Measurements from ENCODE around the gene ST6GAL2. TPM values are rescaled to one million over a fixed set of nuclear protein-coding genes. Genes with fewer than 3 reads are reported as not detected.

The ST6GAL2 gene
- total RNA-seq, 1 donor = 0.36 TPM

- Histone ChIP-seq H3K4me3 (ENCODE audit: insufficient read depth, low read length) (no peak overlapping the region), H3K79me2 (ENCODE audit: insufficient read depth, low read length) (no peaks in the 10 kb centered on the region), H3K4me1 (ENCODE audit: insufficient read depth, low read length) (no peaks in the 10 kb centered on the region), H4K20me1 (ENCODE audit: insufficient read depth, low read length) (no peaks in the 10 kb centered on the region), H2AFZ (ENCODE audit: low read length) (no peak overlapping the region), H3K36me3 (ENCODE audit: insufficient read depth, low read length) (no peaks in the 10 kb centered on the region), H3K27me3 (ENCODE audit: insufficient read depth, low read length) (peaks cover 2% of the 10 kb centered on the region), H3K9me3 (ENCODE audit: low read depth, low read length) (no peaks in the 10 kb centered on the region), H3K27ac (ENCODE audit: low read depth, low read length) (no peak overlapping the region), H3K4me2 (ENCODE audit: insufficient read depth, low read length) (no peak overlapping the region)
- no peak for TF ChIP-seq CTCF (IDR thresholded peaks at IDR 0.05; ENCODE audit: extremely low read depth, low read depth, low read length)
- DNase-seq (ENCODE audit: insufficient read length, low spot score, missing footprints) = no peak
These were observed 42.7 kb downstream of the ST6GAL2 start for GRCh38 chr2:106843001-106843909.

- no peak overlapping the region for H3K4me2 ChIP-seq (ENCODE audit: insufficient read depth, low read length)
- no peaks in the 10 kb centered on the region for H4K20me1 ChIP-seq (ENCODE audit: insufficient read depth, low read length)
- peaks cover 2% of the 10 kb centered on the region for H3K27me3 ChIP-seq (ENCODE audit: insufficient read depth, low read length)
- H3K36me3 ChIP-seq (ENCODE audit: insufficient read depth, low read length) = no peaks in the 10 kb centered on the region
- H3K4me3 ChIP-seq (ENCODE audit: insufficient read depth, low read length) = no peak overlapping the region
- peak; percentile 74 for DNase-seq (ENCODE audit: insufficient read length, low spot score, missing footprints)
- H3K4me1 ChIP-seq (ENCODE audit: insufficient read depth, low read length) = no peaks in the 10 kb centered on the region
- H3K9me3 ChIP-seq (ENCODE audit: low read depth, low read length) = no peaks in the 10 kb centered on the region
- H3K79me2 ChIP-seq (ENCODE audit: insufficient read depth, low read length) = no peaks in the 10 kb centered on the region
- no peak for TF ChIP-seq CTCF (IDR thresholded peaks at IDR 0.05; ENCODE audit: extremely low read depth, low read depth, low read length)
- H2AFZ ChIP-seq (ENCODE audit: low read length) = no peak overlapping the region
- no peak overlapping the region for H3K27ac ChIP-seq (ENCODE audit: low read depth, low read length)
These were observed 43.9 kb downstream of the ST6GAL2 start for GRCh38 chr2:106841886-106842645.

GRCh38 chr2:106840818-106841217 is 45.1 kb downstream of the ST6GAL2 start:
- no peaks in the 10 kb centered on the region for H3K79me2 ChIP-seq (ENCODE audit: insufficient read depth, low read length)
- H4K20me1 ChIP-seq (ENCODE audit: insufficient read depth, low read length) = no peaks in the 10 kb centered on the region
- no peak for DNase-seq (ENCODE audit: insufficient read length, low spot score, missing footprints)
- H3K4me3 ChIP-seq (ENCODE audit: insufficient read depth, low read length) = no peak overlapping the region
- no peaks in the 10 kb centered on the region for H3K36me3 ChIP-seq (ENCODE audit: insufficient read depth, low read length)
- H3K27ac ChIP-seq (ENCODE audit: low read depth, low read length) = no peak overlapping the region
- H3K4me1 ChIP-seq (ENCODE audit: insufficient read depth, low read length) = no peaks in the 10 kb centered on the region
- H3K4me2 ChIP-seq (ENCODE audit: insufficient read depth, low read length) = no peak overlapping the region
- no peak overlapping the region for H2AFZ ChIP-seq (ENCODE audit: low read length)
- H3K9me3 ChIP-seq (ENCODE audit: low read depth, low read length) = no peaks in the 10 kb centered on the region
- TF ChIP-seq CTCF (IDR thresholded peaks at IDR 0.05; ENCODE audit: extremely low read depth, low read depth, low read length) = no peak
- peaks cover 2% of the 10 kb centered on the region for H3K27me3 ChIP-seq (ENCODE audit: insufficient read depth, low read length)

Measured in osteoblast (primary cell).